ENCODE data around the gene KRT73.
"Not testable (repeated sequence)": the region's sequence is repeated elsewhere in the genome, so short reads cannot be mapped to it uniquely, and the experiment has no call there.

The KRT73 gene

DNA sequence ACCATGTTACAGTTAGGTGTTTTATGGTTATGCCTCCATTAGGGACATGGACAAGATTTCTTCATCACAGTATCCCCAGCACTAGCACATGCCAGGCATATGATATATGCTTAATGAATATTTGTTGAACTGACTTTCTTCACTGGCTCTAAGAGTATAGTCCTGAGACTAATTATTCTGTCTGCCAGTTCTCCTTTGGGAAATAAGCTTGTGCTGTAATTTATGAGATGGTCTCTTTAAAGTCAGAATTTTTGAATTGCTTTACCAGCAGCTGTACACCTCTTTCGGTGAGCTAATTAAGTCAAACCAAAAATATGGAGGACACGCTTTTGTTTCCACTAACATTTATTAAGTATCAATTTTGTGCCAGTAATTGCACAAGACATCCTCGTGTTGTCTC lies 12.3 kb downstream of the KRT73 start:
- no peaks in the 10 kb centered on the region for H3K36me3 ChIP-seq (ENCODE audit: insufficient read depth, low read length)
- no peak overlapping the region for H3K4me2 ChIP-seq (ENCODE audit: low read length)
- H3K9me3 ChIP-seq (replicated peaks; ENCODE audit: low read length) = no peaks in the 10 kb centered on the region
- H3K4me1 ChIP-seq (ENCODE audit: control insufficient read depth, insufficient read depth, low read length) = no peaks in the 10 kb centered on the region
- H3K9ac ChIP-seq (ENCODE audit: low read depth, low read length) = no peak overlapping the region
- H3K4me3 ChIP-seq (ENCODE audit: low read length) = no peak overlapping the region
- peaks cover 77% of the 10 kb centered on the region for H3K27me3 ChIP-seq (ENCODE audit: control insufficient read depth, insufficient read depth, low read length)

DNA sequence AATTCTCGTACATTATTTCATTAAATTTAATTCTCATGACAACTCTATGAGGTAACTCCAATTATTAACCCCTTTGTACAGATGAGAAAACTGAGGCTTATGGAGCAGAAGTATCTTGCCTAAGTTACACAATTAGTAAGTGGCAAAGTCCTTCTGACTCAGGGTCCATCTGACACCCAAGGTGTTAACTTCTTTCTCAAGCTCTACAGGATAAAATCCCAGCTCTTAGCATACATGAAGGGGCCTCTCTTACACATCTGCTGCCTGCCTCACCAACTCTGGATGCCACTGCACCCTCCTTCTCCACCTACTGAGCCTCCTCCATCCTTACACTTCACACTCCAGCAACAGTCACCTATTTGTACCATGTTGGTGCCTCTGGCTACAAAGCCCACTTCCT lies 12.8 kb downstream of the KRT73 start:
- Histone ChIP-seq H3K27me3 (ENCODE audit: control insufficient read depth, insufficient read depth, low read length) (peaks cover 77% of the 10 kb centered on the region), H3K4me1 (ENCODE audit: control insufficient read depth, insufficient read depth, low read length) (no peaks in the 10 kb centered on the region), H3K4me2 (ENCODE audit: low read length) (no peak overlapping the region), H3K9ac (ENCODE audit: low read depth, low read length) (no peak overlapping the region), H3K4me3 (ENCODE audit: low read length) (no peak overlapping the region), H3K9me3 (replicated peaks; ENCODE audit: low read length) (no peaks in the 10 kb centered on the region), H3K36me3 (ENCODE audit: insufficient read depth, low read length) (no peaks in the 10 kb centered on the region)

DNA sequence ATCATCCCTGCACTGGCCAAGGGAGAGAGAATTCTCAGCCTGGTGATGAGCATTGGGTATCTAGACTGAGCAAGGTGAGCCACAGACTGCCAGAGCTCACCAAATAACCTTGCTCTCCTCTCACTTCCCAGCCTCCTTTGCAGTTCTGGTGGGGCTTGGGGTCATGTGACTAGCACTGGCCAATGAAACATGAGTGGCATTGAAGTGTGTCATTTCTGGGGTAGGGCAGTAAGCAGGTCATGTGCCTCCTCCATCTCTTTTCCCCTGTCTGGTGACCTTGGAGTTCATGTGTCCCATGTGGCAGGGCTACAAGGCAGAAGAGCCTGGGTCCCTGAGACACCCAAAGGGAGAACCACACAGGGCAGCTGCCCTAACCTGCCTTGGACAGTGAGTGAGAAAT lies 13.5 kb downstream of the KRT73 start:
- peaks cover 82% of the 10 kb centered on the region for H3K27me3 ChIP-seq (ENCODE audit: control insufficient read depth, insufficient read depth, low read length)
- H3K9me3 ChIP-seq (replicated peaks; ENCODE audit: low read length) = no peaks in the 10 kb centered on the region
- H3K4me3 ChIP-seq (ENCODE audit: low read length) = no peak overlapping the region
- H3K36me3 ChIP-seq (ENCODE audit: insufficient read depth, low read length) = no peaks in the 10 kb centered on the region
- no peak overlapping the region for H3K4me2 ChIP-seq (ENCODE audit: low read length)
- no peaks in the 10 kb centered on the region for H3K4me1 ChIP-seq (ENCODE audit: control insufficient read depth, insufficient read depth, low read length)
- no peak overlapping the region for H3K9ac ChIP-seq (ENCODE audit: low read depth, low read length)

DNA sequence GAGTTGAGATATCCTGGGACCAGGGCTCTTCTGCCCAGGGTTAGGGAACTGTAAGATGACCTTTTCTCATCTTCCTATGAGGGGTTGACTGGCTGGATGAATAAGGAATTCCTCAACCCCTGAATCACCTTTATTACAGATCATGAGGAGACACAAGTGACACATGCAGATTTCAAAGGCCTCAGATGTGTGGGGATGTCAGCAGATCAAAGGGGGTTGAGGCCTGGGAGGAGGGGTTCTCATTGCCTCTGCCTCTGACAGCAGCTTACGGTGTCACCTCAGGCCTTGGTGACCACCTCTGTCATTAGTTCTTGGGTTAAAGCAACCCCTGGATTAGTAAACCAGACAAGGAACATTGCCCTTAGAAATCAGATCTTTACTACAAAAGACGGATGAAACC lies 15.0 kb downstream of the KRT73 start:
- H3K27me3 ChIP-seq (ENCODE audit: control insufficient read depth, insufficient read depth, low read length) = peaks cover 82% of the 10 kb centered on the region
- no peak overlapping the region for H3K9ac ChIP-seq (ENCODE audit: low read depth, low read length)
- H3K9me3 ChIP-seq (replicated peaks; ENCODE audit: low read length) = no peaks in the 10 kb centered on the region
- H3K36me3 ChIP-seq (ENCODE audit: insufficient read depth, low read length) = no peaks in the 10 kb centered on the region
- no peak overlapping the region for H3K4me3 ChIP-seq (ENCODE audit: low read length)
- no peak overlapping the region for H3K4me2 ChIP-seq (ENCODE audit: low read length)
- H3K4me1 ChIP-seq (ENCODE audit: control insufficient read depth, insufficient read depth, low read length) = no peaks in the 10 kb centered on the region

DNA sequence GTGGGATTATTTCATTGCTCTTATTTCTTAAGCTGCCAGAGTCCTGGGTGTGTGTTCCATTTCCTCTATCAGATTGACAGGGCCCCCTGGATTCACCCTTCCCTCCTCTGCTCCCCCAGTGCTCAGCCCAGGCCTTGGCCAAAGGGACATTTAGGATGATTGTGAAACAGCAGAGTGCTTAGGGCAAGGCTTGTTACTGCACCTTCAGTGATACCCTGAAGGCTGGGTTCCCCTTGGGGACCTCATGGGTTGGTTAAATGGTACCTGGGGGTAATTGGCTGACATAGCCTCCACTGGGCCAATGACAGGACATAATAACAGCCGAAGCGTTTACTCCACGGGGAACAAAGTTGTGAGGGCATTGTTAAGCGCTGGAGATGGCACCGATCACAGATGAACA lies 15.8 kb downstream of the KRT73 start:
- Histone ChIP-seq H3K4me2 (ENCODE audit: low read length) (no peak overlapping the region), H3K36me3 (ENCODE audit: insufficient read depth, low read length) (no peaks in the 10 kb centered on the region), H3K4me1 (ENCODE audit: control insufficient read depth, insufficient read depth, low read length) (no peaks in the 10 kb centered on the region), H3K27me3 (ENCODE audit: control insufficient read depth, insufficient read depth, low read length) (peaks cover 82% of the 10 kb centered on the region), H3K9me3 (replicated peaks; ENCODE audit: low read length) (no peaks in the 10 kb centered on the region), H3K4me3 (ENCODE audit: low read length) (no peak overlapping the region), H3K9ac (ENCODE audit: low read depth, low read length) (no peak overlapping the region)

DNA sequence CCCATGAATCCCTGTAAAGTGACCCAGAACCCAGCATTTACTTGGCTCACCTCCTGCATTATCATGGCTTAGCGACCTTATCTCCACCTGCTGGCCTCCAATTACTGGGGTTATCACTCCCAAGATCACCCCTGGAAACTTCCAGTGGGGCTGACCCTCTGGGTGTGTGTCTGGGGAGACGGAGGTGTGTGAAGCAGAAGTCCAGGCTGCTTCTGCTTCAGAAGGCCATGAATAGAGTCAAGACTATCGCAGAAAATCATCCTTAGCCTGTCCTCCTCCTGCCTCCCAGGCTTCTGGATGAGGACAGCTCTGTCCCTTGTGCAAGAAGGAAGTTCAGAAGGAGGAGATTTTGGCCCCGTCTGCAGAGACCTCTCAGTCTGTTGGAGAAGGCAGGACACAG lies 16.7 kb downstream of the KRT73 start:
- no peak overlapping the region for H3K4me3 ChIP-seq (ENCODE audit: low read length)
- no peaks in the 10 kb centered on the region for H3K9me3 ChIP-seq (replicated peaks; ENCODE audit: low read length)
- no peaks in the 10 kb centered on the region for H3K4me1 ChIP-seq (ENCODE audit: control insufficient read depth, insufficient read depth, low read length)
- H3K27me3 ChIP-seq (ENCODE audit: control insufficient read depth, insufficient read depth, low read length) = peaks cover 82% of the 10 kb centered on the region
- no peak overlapping the region for H3K9ac ChIP-seq (ENCODE audit: low read depth, low read length)
- no peaks in the 10 kb centered on the region for H3K36me3 ChIP-seq (ENCODE audit: insufficient read depth, low read length)
- H3K4me2 ChIP-seq (ENCODE audit: low read length) = no peak overlapping the region

DNA sequence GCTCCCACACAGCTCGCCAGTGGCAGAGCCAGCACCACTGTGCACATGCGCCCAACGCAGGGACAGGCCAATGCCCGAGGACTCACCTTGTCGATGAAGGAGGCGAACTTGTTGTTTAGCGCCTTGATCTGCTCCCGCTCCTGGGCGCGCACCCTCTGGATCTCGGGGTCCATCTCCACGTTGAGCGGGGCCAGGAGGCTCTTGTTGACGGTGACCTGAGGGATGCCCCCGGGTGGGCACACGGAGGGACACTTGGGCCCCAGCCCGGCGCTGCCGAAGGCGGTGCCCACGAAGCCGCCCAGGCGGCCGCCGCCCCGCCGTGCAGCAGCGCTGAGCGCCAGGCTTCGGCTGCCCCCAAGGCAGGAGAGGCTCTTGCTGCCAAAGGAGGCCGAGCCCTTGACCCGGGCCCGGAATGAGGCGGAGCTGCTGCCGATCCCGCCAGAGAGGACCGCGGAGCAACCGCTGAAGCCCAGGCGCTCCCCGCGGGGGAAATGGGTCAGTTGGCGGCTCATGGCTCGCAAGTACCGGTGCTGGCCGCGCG lies 17.3 kb downstream of the KRT73 start, which contains the start of gene KRT72:
Gene KRT72 (minus strand): TSS at position 523 of the 541 bp plus-strand sequence. CDS start 11 bp downstream, at position 512.
- Histone ChIP-seq H3K9me3 (replicated peaks; ENCODE audit: low read length) (no peaks in the 10 kb centered on the region), H3K4me2 (ENCODE audit: low read length) (no peak within 1 kb of the TSS), H3K4me1 (ENCODE audit: control insufficient read depth, insufficient read depth, low read length) (no peaks in the 10 kb centered on the region), H3K36me3 (ENCODE audit: insufficient read depth, low read length) (no peaks in the 10 kb centered on the region), H3K9ac (ENCODE audit: low read depth, low read length) (no peak within 1 kb of the TSS), H3K4me3 (ENCODE audit: low read length) (no peak within 1 kb of the TSS), H3K27me3 (ENCODE audit: control insufficient read depth, insufficient read depth, low read length) (peaks cover 79% of the 10 kb centered on the region)

DNA sequence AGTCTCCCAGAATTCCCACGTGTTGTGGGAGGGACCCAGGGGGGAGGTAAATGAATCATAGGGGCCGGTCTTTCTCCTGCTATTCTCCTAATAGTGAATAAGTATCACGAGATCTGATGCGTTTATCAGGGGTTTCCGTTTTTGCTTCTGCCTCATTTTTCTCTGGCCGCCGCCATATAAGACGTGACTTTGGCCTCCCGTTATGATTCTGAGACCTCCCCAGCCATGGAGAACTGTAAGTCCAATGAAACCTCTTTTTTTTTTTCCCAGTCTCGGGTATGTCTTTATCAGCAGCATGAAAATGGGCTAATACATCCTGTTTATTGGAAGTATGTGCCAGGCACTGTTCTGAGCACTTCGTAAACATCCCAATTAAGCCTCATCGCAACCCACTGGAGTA lies 17.9 kb downstream of the KRT73 start:
- no peaks in the 10 kb centered on the region for H3K36me3 ChIP-seq (ENCODE audit: insufficient read depth, low read length)
- no peak overlapping the region for H3K4me3 ChIP-seq (ENCODE audit: low read length)
- no peak overlapping the region for H3K9ac ChIP-seq (ENCODE audit: low read depth, low read length)
- H3K9me3 ChIP-seq (replicated peaks; ENCODE audit: low read length) = no peaks in the 10 kb centered on the region
- H3K27me3 ChIP-seq (ENCODE audit: control insufficient read depth, insufficient read depth, low read length) = peaks cover 79% of the 10 kb centered on the region
- no peaks in the 10 kb centered on the region for H3K4me1 ChIP-seq (ENCODE audit: control insufficient read depth, insufficient read depth, low read length)
- no peak overlapping the region for H3K4me2 ChIP-seq (ENCODE audit: low read length)

DNA sequence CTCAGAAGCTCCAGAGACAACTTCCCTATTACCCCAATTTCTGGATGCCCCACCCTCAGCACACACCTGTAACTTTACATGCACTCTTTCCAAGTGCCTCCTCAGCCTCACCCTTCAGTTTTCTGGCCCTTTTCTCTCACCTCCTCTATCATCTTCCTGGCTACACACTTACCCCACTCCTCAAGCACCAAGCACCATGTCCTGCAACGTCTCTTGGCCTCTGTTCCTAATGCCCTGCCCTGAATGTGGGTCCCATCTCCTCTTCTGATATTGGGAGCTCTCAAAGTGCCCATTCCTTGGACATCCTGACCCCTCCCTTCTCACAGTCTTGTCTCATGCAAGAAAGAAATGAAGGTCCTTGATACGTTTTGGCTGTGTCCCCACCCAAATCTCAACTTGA lies 18.3 kb downstream of the KRT73 start:
- no peak overlapping the region for H3K4me2 ChIP-seq (ENCODE audit: low read length)
- no peak overlapping the region for H3K4me3 ChIP-seq (ENCODE audit: low read length)
- H3K9me3 ChIP-seq (replicated peaks; ENCODE audit: low read length) = no peaks in the 10 kb centered on the region
- H3K4me1 ChIP-seq (ENCODE audit: control insufficient read depth, insufficient read depth, low read length) = no peaks in the 10 kb centered on the region
- H3K27me3 ChIP-seq (ENCODE audit: control insufficient read depth, insufficient read depth, low read length) = peaks cover 80% of the 10 kb centered on the region
- H3K36me3 ChIP-seq (ENCODE audit: insufficient read depth, low read length) = no peaks in the 10 kb centered on the region
- H3K9ac ChIP-seq (ENCODE audit: low read depth, low read length) = no peak overlapping the region

DNA sequence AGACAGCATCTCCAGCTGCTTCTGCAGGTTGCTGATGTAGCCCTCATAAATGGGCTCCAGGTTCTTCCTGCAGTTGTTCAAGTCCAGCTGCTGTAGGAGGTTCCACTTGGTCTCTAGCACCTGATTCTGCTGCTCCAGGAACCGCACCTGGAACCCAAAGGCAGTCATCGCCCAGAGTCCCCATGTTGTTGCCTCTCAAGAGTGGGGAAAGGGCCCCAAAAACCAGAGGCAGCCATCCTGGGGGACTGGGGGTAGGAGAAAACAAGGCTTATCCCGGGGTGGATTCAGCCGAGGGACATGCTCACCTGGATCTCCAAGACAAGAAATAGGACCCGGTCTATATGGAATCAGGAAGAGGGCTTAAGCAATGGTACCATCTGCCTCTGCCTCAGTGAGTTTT lies 19.4 kb downstream of the KRT73 start:
- Histone ChIP-seq H3K4me1 (ENCODE audit: control insufficient read depth, insufficient read depth, low read length) (no peaks in the 10 kb centered on the region), H3K4me3 (ENCODE audit: low read length) (no peak overlapping the region), H3K27me3 (ENCODE audit: control insufficient read depth, insufficient read depth, low read length) (peaks cover 75% of the 10 kb centered on the region), H3K4me2 (ENCODE audit: low read length) (no peak overlapping the region), H3K9me3 (replicated peaks; ENCODE audit: low read length) (no peaks in the 10 kb centered on the region), H3K36me3 (ENCODE audit: insufficient read depth, low read length) (no peaks in the 10 kb centered on the region), H3K9ac (ENCODE audit: low read depth, low read length) (no peak overlapping the region)

DNA sequence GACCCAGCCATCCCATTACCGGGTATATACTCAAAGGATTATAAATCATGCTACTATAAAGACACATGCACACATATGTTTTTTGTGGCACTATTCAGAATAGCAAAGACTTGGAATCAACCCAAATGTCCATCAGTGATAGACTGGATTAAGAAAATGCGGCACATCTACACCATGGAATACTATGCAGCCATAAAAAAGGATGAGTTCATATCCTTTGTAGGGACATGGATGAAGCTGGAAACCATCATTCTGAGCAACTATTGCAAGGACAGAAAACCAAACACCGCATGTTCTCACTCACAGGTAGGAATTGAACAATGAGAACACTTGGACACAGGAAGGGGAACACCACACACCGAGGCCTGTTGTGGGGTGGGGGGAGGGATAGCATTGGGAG lies 24.1 kb downstream of the KRT73 start:
- not testable (repeated sequence) for H3K4me1 ChIP-seq (ENCODE audit: control insufficient read depth, insufficient read depth, low read length); H3K36me3 ChIP-seq (ENCODE audit: insufficient read depth, low read length); H3K4me3 ChIP-seq (ENCODE audit: low read length); H3K9me3 ChIP-seq (replicated peaks; ENCODE audit: low read length); H3K4me2 ChIP-seq (ENCODE audit: low read length); H3K9ac ChIP-seq (ENCODE audit: low read depth, low read length)
- peaks cover 48% of the 10 kb centered on the region for H3K27me3 ChIP-seq (ENCODE audit: control insufficient read depth, insufficient read depth, low read length)

DNA sequence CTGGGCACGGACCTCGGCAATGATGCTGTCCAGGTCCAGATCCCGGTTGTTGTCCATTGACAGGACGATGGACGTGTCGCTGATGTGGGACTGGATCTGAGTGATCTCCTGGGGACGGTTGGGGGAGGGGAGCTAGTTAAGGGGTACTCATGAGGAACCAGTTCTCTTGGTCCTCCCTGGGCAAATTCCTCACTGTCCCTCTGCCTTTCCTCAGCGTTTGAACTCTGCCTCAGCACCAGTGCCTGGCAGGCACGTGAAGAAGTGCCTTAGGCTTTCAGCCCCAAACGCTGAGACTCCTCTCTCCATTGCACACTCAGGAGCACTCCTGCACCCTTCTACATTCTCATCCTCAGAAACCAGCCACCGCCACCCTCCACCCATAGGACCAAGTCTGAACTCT lies 26.8 kb downstream of the KRT73 start:
- Histone ChIP-seq H3K36me3 (ENCODE audit: insufficient read depth, low read length) (no peaks in the 10 kb centered on the region), H3K27me3 (ENCODE audit: control insufficient read depth, insufficient read depth, low read length) (peaks cover 33% of the 10 kb centered on the region), H3K9ac (ENCODE audit: low read depth, low read length) (no peak overlapping the region), H3K4me2 (ENCODE audit: low read length) (no peak overlapping the region), H3K4me1 (ENCODE audit: control insufficient read depth, insufficient read depth, low read length) (no peaks in the 10 kb centered on the region), H3K4me3 (ENCODE audit: low read length) (no peak overlapping the region), H3K9me3 (replicated peaks; ENCODE audit: low read length) (no peaks in the 10 kb centered on the region)

All from skeletal muscle satellite cell (primary cell).